ENCODE results near the gene PLB1.

DNA sequence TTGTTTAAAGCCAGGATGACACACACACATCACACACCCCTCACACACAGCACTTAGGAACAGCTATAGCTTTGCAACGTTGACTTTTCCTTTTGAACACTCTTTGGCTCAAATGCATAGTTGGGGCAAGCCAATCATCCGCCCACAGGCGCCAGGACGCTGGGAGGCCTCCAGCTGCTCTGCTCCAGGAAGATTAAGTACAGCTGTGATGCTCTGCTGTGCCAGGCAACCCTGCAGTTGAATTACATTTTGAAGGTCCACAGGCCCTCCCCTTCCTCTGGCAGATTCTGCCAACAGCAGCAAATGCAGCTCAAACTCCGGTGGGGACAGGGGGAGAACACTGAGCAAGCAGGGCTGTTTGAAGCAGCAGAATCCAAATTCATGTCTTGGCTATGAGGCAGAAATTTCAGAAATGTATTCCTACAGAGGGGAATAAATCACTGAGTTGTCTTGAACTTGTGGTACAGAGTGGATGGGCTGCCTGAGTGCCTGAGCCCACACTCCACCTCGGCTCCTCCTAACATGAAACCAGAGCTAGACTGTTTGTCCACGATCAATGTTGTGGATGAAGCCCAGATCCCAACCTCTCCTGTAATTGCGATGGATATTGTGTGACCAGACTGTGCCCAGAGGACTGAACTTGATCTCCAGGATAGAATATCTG, 169.3 kb downstream of the PLB1 start:
- TF ChIP-seq, protein P1, sequence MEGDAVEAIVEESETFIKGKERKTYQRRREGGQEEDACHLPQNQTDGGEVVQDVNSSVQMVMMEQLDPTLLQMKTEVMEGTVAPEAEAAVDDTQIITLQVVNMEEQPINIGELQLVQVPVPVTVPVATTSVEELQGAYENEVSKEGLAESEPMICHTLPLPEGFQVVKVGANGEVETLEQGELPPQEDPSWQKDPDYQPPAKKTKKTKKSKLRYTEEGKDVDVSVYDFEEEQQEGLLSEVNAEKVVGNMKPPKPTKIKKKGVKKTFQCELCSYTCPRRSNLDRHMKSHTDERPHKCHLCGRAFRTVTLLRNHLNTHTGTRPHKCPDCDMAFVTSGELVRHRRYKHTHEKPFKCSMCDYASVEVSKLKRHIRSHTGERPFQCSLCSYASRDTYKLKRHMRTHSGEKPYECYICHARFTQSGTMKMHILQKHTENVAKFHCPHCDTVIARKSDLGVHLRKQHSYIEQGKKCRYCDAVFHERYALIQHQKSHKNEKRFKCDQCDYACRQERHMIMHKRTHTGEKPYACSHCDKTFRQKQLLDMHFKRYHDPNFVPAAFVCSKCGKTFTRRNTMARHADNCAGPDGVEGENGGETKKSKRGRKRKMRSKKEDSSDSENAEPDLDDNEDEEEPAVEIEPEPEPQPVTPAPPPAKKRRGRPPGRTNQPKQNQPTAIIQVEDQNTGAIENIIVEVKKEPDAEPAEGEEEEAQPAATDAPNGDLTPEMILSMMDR (IDR thresholded peaks at IDR 0.05), result no peak
- no peak for TF ChIP-seq EP300 (IDR thresholded peaks at IDR 0.05)
